Suppressor macrophage treated with lipopolysaccharide for 1 hour (primary cell): ENCODE results near the gene KSR2.
"Not testable (repeated sequence)": the region's sequence is repeated elsewhere in the genome, so short reads cannot be mapped to it uniquely, and the experiment has no call there.

ENCODE experiments used
- DNase-seq, 3 donors: peaks; one replicate each; pipeline ENCODE4 v3.0.0-alpha.2; 2020 to 2022

KSR2 gene

DNA sequence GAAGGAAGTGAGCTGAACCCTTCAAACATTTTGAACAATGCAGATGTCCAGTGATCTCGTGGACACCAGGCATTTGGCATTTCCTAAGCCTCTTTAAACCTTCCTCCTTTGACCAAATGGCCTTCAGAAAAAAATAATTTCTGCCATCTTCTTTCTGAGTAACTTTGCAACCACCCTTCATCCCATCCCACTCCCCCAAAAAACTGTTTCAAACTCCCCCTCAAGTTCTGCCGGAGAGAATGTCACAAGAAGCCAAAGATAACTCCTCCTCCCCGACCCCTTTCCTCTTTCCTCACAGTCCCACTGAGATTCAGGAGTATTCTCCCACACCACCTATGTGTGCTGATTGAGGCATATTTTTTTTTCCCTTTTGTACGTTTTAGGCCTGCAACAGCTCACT, 1.7 kb downstream of the KSR2 start:
- no peak for DNase-seq

DNA sequence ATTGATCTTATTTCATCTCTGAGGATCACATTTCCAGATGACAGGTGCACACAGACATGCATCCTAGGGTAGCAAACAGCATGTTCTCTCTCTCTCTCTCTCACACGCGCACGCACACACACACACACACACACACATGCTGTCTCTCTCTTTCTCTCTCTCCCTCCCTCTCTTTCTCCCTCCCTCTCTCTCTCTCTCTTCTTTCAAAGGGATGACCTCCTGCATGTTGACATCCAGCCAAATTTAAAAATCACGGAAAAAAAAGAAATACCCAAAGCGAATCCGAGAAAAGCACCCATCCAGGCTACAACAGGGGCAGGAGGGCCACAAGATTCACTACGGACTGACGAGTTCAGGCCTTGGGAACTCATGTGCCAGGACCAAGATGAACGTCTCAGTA, 2.3 kb downstream of the KSR2 start:
- DNase-seq: no peak

DNA sequence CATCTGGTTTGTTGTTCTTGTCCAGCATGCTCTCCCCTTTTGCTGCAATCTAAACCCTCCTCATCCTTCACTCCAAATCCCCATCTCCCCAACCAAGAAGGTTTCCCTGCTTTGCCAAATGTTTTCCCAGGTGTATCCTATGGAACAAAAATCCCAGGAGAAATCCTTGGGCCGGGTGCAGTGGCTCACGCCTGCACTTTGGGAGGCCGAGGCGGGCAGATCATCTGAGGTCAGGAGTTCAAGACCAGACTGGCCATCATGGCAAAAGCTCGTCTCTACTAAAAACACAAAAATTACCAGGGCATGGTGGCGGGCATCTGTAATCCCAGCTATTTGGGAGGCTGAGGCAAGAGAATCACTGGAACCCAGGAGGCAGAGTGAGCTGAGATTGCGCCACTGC, 5.0 kb downstream of the KSR2 start:
- no peak for DNase-seq

- no peak for DNase-seq
Measured at GRCh38 chr12:117936722-117937484, 31.9 kb downstream of the KSR2 start.

DNA sequence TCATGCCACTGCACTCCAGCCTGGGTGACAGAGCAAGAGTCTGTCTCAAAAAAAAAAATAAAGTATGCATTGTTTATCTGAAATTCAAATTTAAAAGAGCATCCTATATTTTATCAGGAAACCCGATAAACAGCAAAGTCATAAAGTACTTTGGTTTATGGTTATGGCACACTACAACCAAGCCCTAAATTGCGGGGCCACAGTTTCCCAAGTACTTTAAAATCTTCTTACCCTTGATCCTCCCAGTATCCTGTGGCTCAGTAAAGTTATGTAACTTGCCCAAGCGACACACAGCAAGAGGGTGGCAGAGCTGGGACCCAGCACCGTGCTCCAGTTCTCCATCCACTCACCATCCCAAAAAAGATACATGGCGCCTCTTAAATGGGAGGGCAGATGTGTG, 35.2 kb downstream of the KSR2 start:
- DNase-seq: no peak

GRCh38 chr12:117926391-117926899, 42.3 kb downstream of the KSR2 start:
- no peak for DNase-seq

GRCh38 chr12:117921929-117922777, 46.6 kb downstream of the KSR2 start:
- no peak for DNase-seq

- DNase-seq: peak; percentile 44 to 69 (median 66)
Measured at GRCh38 chr12:117919479-117919878, 49.3 kb downstream of the KSR2 start.

DNA sequence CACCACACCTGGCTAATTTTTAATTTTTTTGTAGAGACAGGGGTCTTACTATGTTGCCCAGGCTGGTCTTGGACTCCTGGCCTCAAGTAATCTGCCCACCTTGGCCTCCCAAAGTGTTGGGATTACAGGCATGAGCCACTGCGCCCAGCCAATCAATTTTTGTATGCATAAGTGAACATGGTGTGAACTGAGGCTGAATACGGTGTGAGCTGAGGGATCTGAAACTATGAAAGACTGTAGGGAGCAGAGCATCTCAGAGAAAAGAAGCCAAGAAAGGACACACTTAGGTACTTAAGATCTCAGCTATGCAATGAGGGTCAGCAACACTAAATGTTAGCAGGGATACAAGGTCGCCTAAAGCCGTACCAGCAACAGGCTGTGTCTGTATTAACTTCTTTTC, 54.1 kb downstream of the KSR2 start:
- no peak for DNase-seq

GRCh38 chr12:117912756-117913155, 56.0 kb downstream of the KSR2 start:
- DNase-seq: no peak

- DNase-seq: no peak
Measured at GRCh38 chr12:117908411-117908810, 60.4 kb downstream of the KSR2 start.

DNA sequence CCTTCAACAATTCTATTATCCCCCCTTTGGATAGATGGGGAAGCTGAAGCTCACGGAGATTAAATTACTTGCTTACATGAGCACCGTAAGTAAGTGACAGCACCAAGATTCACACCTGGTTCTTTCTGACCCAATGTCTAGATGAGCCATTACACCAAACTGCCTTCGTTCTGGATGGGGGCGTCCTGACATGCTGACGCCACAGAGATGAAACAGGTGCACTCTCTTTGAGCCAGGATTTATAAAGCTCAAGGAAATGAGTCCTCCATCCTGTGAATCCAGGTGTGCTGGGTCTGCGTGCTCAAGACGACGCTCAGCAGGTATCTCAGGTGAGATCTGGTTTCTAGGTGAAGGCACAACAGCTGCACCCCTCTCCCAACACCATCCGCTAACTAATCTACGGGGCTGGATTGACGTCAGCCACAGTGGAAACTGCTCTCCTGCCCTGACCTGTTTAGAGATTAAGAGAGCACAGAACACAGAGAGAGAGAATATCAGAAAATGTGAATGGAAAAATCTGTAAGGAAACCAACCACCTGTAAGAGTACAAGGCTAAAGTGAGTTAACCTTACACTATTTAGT, 61.6 kb downstream of the KSR2 start:
- DNase-seq: no peak

DNA sequence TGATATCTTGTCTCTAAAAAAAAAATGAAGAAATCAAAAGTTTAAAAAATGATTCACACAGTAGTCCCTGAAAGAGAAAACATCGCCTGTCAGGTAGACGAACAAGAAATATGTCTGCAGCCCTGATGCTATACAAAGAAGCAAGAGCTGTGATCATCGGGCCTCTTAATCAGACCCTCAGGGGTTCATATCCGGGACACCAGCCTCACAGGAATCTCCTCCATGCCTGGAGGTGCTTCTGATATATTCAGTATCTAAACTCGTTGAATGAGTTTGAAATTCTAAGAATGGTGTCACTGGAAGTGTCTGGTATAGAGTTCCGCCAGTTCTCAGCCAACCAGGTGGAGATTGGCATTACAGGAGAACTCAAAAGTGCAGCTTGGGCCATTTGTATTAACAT, 64.7 kb downstream of the KSR2 start:
- DNase-seq: no peak

DNA sequence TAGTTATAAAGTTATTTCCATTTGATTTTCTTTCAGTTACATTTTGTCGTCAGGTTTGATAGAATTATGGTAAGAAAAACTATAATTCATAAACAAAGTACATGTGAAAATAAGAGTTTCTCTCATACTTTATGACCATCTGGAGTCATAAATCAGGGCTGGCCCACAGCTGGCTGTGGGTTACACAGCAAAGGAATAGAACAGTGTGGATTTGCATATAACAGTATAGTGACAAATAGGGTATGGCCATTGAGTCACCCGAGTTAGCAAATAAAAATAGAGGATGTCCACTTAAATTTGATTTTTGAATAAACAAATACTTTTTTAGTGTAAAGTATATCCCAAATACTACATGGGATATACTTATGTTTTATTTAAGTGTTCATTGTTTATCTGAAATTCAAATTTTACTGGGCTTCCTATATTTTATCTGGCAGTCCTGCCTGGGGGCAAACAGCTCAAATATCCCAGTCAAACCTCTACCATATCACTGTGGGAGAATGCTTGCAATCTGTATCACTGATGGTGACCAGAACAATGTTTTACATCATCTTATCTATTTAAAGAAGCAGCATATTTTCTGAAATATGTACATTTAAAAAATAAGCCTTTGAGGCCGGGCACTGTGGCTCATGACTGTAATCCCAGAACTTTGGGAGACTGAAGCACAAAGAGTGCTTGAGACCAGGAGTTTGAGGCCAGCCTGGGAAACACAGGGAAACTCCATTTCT, 65.5 kb downstream of the KSR2 start:
- no peak for DNase-seq

- no peak for DNase-seq
Measured at GRCh38 chr12:117901631-117902030, 67.2 kb downstream of the KSR2 start.

GRCh38 chr12:117900561-117900960, 68.2 kb downstream of the KSR2 start:
- DNase-seq: no peak

DNA sequence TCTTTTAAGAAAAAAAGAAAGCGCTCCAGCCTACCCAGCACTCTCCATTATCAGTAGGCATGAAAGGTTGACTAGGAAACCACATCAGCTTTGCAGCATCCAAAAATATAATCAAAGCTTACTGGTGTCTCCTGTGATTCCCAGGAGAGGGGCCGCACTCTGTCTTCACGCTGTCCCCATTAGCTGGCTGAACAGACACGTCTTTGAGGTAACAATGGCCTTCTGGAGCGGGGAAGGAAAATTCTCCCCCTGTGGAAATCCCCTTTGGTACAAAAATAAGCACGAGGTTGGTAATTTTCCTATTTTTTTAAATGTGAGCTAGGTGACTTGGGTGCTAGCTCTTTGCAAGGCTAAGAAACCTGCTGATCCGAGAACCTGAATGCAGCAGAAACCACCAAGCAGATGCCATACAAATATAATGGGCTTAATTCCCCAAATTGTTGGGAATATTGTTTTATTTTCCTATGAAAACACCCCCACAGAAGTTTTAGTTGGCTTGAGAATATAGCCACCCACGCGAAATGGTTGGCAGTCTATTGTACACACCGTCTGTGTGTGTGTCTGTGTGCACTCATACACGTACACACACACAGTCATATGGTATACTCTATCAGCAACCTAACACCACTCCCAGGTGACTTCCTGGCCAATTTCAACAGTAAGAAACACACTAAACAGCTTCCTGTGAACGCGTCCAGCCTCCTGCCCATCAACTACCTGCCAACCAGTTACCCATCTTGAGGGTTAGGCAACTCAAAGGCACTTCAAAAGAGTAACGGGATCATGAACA, 71.2 kb downstream of the KSR2 start:
- DNase-seq: no peak

DNA sequence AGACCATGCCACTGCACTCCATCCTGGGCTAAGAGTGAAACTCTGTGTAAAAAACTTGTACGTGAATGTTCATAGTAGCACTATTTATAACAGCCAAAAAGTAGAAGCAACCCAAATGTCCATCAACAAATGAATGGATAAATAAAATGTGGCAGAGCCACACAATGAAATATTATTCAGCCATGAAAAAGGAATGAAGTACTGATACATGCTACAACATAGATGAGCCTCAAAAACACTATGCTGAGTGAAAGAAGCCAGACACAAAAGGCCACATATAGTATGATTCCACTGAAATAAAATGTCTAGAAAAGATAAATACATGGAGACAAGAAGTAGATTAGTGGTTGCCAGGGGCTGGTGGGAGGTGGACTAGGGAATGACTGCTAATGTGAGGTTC, 72.8 kb downstream of the KSR2 start:
- DNase-seq: no peak

GRCh38 chr12:117892441-117892840, 76.3 kb downstream of the KSR2 start:
- no peak for DNase-seq

GRCh38 chr12:117891265-117891664, 77.5 kb downstream of the KSR2 start:
- DNase-seq: not testable (repeated sequence)

DNA sequence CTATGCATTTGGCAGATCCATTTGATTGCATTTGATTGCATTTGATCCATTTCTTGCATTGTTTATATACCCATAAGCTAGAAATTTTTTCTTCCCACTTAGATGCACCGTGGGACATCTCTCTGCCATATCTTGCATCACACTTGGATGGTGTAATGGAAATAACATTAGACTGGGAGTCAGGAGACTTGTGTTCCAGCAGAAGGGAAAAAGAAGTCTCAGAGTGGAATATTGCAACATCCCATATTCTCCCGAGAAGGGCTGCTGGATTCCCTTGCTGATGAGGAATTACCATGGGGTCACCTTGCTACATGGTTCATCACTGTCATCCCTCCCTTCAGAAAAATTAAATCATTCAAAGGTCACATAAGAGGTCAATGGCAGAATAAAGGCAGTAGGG, 78.1 kb downstream of the KSR2 start:
- DNase-seq: no peak

GRCh38 chr12:117890137-117890536, 78.7 kb downstream of the KSR2 start:
- DNase-seq: no peak
